HepG2 (cell line): ENCODE data around the gene CTNNBIP1. TPM values are rescaled to one million over a fixed set of nuclear protein-coding genes. Genes with fewer than 3 reads are reported as not detected.

ENCODE experiments used
- ATAC-seq: fragments of 200-7000 bp; cut with Tn5 transposase; 3 replicates; pipeline ENCODE4 v1.9.1; 2020; ENCODE audit warnings: mild to moderate bottlenecking, moderate library complexity
- BruUV-seq: library from RNA; stranded (reverse); fragments of 400-500 nt; replicated peaks from 2 replicates; lab custom pipeline; 2021; lab: Mats Ljungman, UMichigan
- CTCF ChIA-PET: fragments of 300-600 bp; formaldehyde crosslinking; extraction: SDS; loops from one replicate; lab custom pipeline; 2021; ENCODE audit warnings: low total read pairs, inconsistent platforms, low intra/inter-chr PET ratio; lab: Yijun Ruan, JAX
- POLR2A ChIA-PET: fragments of 350-600 bp; sonication (Branson Sonifier 250); formaldehyde crosslinking; loops from one replicate; lab custom pipeline; 2020; ENCODE audit warnings: antibody characterized with exemption, inconsistent platforms; lab: Yijun Ruan, JAX
- DNase-seq: peaks from one replicate; pipeline ENCODE4 v3.0.0-alpha.2; 2015; ENCODE audit warnings: low spot score
- FAIRE-seq: peaks from 3 replicates; lab custom pipeline; 2011; peaks lifted over from hg19 to GRCh38; lab: Jason Lieb, UNC
- H2AFZ ChIP-seq: one replicate; pipeline ENCODE4 v1.6.1; 2011; ENCODE audit warnings: low read length, inconsistent platforms
- H3K27ac ChIP-seq: fragments of 300-600 bp; 3 replicates; pipeline ENCODE4 v1.8.0; 2011; ENCODE audit warnings: mixed run types, mild to moderate bottlenecking, mixed read lengths, low read length, inconsistent platforms; ENCODE audit not compliant: insufficient read depth; ENCODE audit errors: extremely low read length
- H3K27me3 ChIP-seq, 2 experiments: fragments of 200-600 bp in 1 of 2; 2 replicates in 1 of 2; 3 replicates in 1 of 2; pipeline versions ENCODE4 v1.6.0 to v1.8.0; 2011; ENCODE audit warnings: low read length in 2 of 2, mild to moderate bottlenecking in 2 of 2, moderate library complexity in 2 of 2, inconsistent platforms in 1 of 2; ENCODE audit not compliant: insufficient read depth in 2 of 2, control insufficient read depth in 1 of 2
- H3K36me3 ChIP-seq, 2 experiments: fragments of 200-600 bp in 1 of 2; replicated peaks in 1 of 2; 2 replicates in 1 of 2; 3 replicates in 1 of 2; pipeline versions ENCODE4 v1.5.1 to v1.8.0; 2011; ENCODE audit warnings: low read length in 2 of 2, inconsistent platforms in 1 of 2; ENCODE audit not compliant: insufficient read depth in 2 of 2, control insufficient read depth in 1 of 2
- H3K4me1 ChIP-seq: 2 replicates; pipeline ENCODE4 v1.5.1; 2012; ENCODE audit warnings: low read length, inconsistent platforms; ENCODE audit not compliant: insufficient read depth
- H3K4me2 ChIP-seq: 2 replicates; pipeline ENCODE4 v1.6.0; 2011; ENCODE audit warnings: low read depth, low read length, inconsistent platforms
- H3K4me3 ChIP-seq, 3 experiments: fragments of 200-600 bp in 1 of 3; sonication (generic), shearing (Covaris generic) in 1 of 3; replicated peaks in 1 of 3; 2 replicates each; pipeline ENCODE4 v1.5.1; 2011 to 2016; ENCODE audit warnings: low read length in 3 of 3, inconsistent platforms in 2 of 3, low read depth in 2 of 3, mild to moderate bottlenecking in 2 of 3, control low read depth in 1 of 3, mixed read lengths in 1 of 3; ENCODE audit not compliant: insufficient read depth in 1 of 3
- H3K79me2 ChIP-seq: one replicate; pipeline ENCODE4 v1.6.1; 2011; ENCODE audit warnings: low read length, inconsistent platforms; ENCODE audit not compliant: insufficient read depth
- H3K9ac ChIP-seq: 2 replicates; pipeline ENCODE4 v1.6.0; 2011; ENCODE audit warnings: mild to moderate bottlenecking, low read depth, low read length, inconsistent platforms; ENCODE audit not compliant: insufficient read depth
- H3K9me3 ChIP-seq: 2 replicates; pipeline ENCODE4 v1.5.1; 2012; ENCODE audit warnings: mild to moderate bottlenecking, low read length
- H4K20me1 ChIP-seq: 2 replicates; pipeline ENCODE4 v1.6.0; 2011; ENCODE audit warnings: inconsistent platforms, mild to moderate bottlenecking, low read length, moderate library complexity; ENCODE audit not compliant: insufficient read depth
- SIN3A ChIP-seq: IDR thresholded peaks from 2 replicates; pipeline ENCODE4 v1.6.1; 2011; ENCODE audit warnings: low read depth, mild to moderate bottlenecking, control low read depth, low read length, borderline replicate concordance
- XBP1 ChIP-seq: sonication (generic); formaldehyde crosslinking; IDR thresholded peaks from 2 replicates; pipeline ENCODE4 v1.5.0; 2020; ENCODE audit warnings: missing genetic modification reagents
- ZNF572 ChIP-seq: sonication (generic); formaldehyde crosslinking; IDR thresholded peaks from 2 replicates; pipeline ENCODE4 v1.5.1; 2020; ENCODE audit warnings: mild to moderate bottlenecking, missing genetic modification reagents
- ZNF740 ChIP-seq: sonication (generic); formaldehyde crosslinking; IDR thresholded peaks from 2 replicates; pipeline ENCODE4 v1.4.0; 2020; ENCODE audit warnings: missing genetic modification reagents
- ZNF775 ChIP-seq: sonication (generic); formaldehyde crosslinking; IDR thresholded peaks from 2 replicates; pipeline ENCODE4 v1.4.0; 2020; ENCODE audit warnings: missing genetic modification reagents, mild to moderate bottlenecking, moderate library complexity, borderline replicate concordance
- ZNF784 ChIP-seq: sonication (generic); formaldehyde crosslinking; IDR thresholded peaks from 2 replicates; pipeline ENCODE4 v1.5.1; 2020; ENCODE audit warnings: missing genetic modification reagents, mild to moderate bottlenecking, borderline replicate concordance
- WGBS: methylation state at CpG from one replicate; pipeline ENCODE4 v1.1.6; 2017; ENCODE audit warnings: low lambda C conversion rate; 5-methylcytosine and 5-hydroxymethylcytosine counted together
- in situ Hi-C: cut with HindIII; loops from 2 replicates; pipeline ENCODE4 v1.10.0; 2017; ENCODE audit warnings: low pct_unique_long_range_greater_than_20kb; ENCODE audit not compliant: extremely low pct_ligation_motif_present
- intact Hi-C: fragments of 100-400 bp; cut with micrococcal nuclease; formaldehyde crosslinking; loops from one replicate; pipeline ENCODE4 v1.10.0; 2022; ENCODE audit not compliant: unreplicated experiment
- polyA plus RNA-seq, 8 experiments: library from polyadenylated mRNA; depleted of rRNA in 3 of 8; stranded (reverse) in 7 of 8; unstranded in 1 of 8; fragments of >200 nt; fragmentation: Illumina TruSeq in 4 of 8; extraction: Trizol in 4 of 8; gene quantifications; 2 replicates each; pipeline versions ENCODE4 v1.2.1 to v1.2.3, GENCODE V29; 2011 to 2016; ENCODE audit warnings: low read depth in 4 of 8, missing spikeins in 1 of 8, mixed read lengths in 1 of 8; ENCODE audit not compliant: insufficient read depth in 1 of 8
- total RNA-seq, 5 experiments: library from RNA; depleted of rRNA; stranded (reverse); fragments of >200 nt; fragmentation: Illumina TruSeq; extraction: Trizol; gene quantifications; 2 replicates each; pipeline ENCODE4 v1.2.3, GENCODE V29; 2016; ENCODE audit warnings: low read depth in 1 of 5
- TF ChIP-seq, protein P1 (sequence below): IDR thresholded peaks from 2 replicates; pipeline ENCODE4 v1.6.1; 2016; ENCODE audit warnings: missing genetic modification reagents, missing compliant biosample characterization

CTNNBIP1 gene
- total and polyA plus RNA-seq, 2 of the 13 experiments (the other 11 are each of a cell fraction or from before 2014, with no cell fraction given) = 71.7 to 83.0 TPM

DNA sequence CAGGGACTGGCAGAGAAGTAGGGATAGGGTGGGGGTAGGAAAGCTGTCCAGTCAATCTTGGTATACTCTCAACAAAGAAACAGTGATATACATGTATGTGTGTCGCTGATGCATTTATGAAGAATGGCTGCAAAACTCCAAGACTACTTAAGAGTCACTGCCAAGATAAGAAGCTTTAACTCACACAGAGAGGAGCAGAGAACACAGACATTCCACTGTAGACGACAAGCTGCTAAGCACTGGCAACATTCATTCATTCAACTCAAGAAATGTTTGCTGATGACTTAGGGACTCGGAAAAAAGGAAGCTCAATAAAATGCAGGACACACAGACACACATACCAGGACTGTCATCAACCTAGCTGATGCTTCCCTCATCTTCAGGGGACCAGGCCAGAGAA lies 5.5 kb downstream of the CTNNBIP1 start:
- peaks cover 88% of the 10 kb centered on the region for H3K4me1 ChIP-seq
- peaks cover 4% of the 10 kb centered on the region; the same call in 1 of the 2 replicates for H4K20me1 ChIP-seq
- no peak overlapping the region for H3K4me2 ChIP-seq
- POLR2A ChIA-PET = interaction anchor here (1.9 kb wide), 1 partner anchor 10 kb away, joined by 6 read pairs; no protein-coding TSS in a partner anchor
- H3K4me3 ChIP-seq = no peak overlapping the region
- H3K79me2 ChIP-seq = peaks cover 69% of the 10 kb centered on the region
- no peaks in the 10 kb centered on the region; a peak in 2 of 5 replicates for H3K27me3 ChIP-seq
- H3K9me3 ChIP-seq = no peaks in the 10 kb centered on the region
- H3K36me3 ChIP-seq = no peaks in the 10 kb centered on the region; a peak in 1 of 5 replicates
- intact Hi-C loops (loop anchor here (5.0 kb wide), 1 partner anchor 38 kb away; the partner anchor contains the start of genes LZIC and NMNAT1), in situ Hi-C loops (no loop called here)
- BruUV-seq = no TSS peak
- WGBS = 92% methylated on average over 3 of the region's 3 CpGs
- H2AFZ ChIP-seq = no peak overlapping the region
- CTCF ChIA-PET = no interaction called here
- no peak for ATAC-seq
- no peak for TF ChIP-seq ZNF572
- no peak for TF ChIP-seq XBP1 (CRISPR knock-in tag)
- no peak for TF ChIP-seq SIN3A
- no peak for TF ChIP-seq ZNF784 (CRISPR knock-in tag)
- TF ChIP-seq ZNF775 (CRISPR knock-in tag) = no peak
- TF ChIP-seq, protein P1, sequence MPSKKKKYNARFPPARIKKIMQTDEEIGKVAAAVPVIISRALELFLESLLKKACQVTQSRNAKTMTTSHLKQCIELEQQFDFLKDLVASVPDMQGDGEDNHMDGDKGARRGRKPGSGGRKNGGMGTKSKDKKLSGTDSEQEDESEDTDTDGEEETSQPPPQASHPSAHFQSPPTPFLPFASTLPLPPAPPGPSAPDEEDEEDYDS (CRISPR knock-in tag) = no peak
- TF ChIP-seq ZNF740 (CRISPR knock-in tag) = no peak
- no peak for FAIRE-seq
- no peak overlapping the region for H3K27ac ChIP-seq
- no peak overlapping the region for H3K9ac ChIP-seq
- DNase-seq = no peak
